Activated CD4-positive, CD25-positive, alpha-beta regulatory T cell (primary cell): Measurements from ENCODE around the gene CRHBP.

Experiments used
- DNase-seq, 4 experiments: peaks; one replicate each; lab custom pipeline; 2025; lab: John Stamatoyannopoulos, UW

CRHBP gene

GRCh38 chr5:77015938-77016569 lies 63.2 kb downstream of the CRHBP start:
- DNase-seq: no peak

DNA sequence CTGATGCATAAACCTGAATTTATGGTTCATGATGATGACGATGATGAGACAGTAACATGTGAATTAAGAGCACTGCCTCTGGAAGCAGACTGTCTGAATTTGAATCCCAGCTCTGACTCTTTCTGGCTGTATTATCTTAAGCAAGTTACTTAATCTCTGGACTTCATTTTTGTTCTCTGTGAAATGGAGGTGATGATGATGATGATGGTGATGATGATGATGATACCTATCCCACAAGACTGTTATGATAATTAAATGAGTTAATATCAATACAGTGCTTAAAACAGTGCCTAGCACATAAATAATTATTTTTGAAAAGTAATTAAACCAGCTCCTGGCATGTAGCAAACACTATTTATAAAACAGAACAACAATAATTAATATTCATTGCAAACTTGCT lies 64.1 kb downstream of the CRHBP start:
- no peak for DNase-seq

- no peak for DNase-seq
Measured at GRCh38 chr5:77017668-77018067, 64.8 kb downstream of the CRHBP start.
